Measurements from ENCODE around the gene PUM2. TPM values are rescaled to one million over a fixed set of nuclear protein-coding genes. Genes with fewer than 3 reads are reported as not detected.

PUM2 gene
- total and polyA plus RNA-seq, 2 of the 13 experiments (the other 11 are each of a cell fraction or from before 2014, with no cell fraction given): 69.6 to 69.8 TPM

DNA sequence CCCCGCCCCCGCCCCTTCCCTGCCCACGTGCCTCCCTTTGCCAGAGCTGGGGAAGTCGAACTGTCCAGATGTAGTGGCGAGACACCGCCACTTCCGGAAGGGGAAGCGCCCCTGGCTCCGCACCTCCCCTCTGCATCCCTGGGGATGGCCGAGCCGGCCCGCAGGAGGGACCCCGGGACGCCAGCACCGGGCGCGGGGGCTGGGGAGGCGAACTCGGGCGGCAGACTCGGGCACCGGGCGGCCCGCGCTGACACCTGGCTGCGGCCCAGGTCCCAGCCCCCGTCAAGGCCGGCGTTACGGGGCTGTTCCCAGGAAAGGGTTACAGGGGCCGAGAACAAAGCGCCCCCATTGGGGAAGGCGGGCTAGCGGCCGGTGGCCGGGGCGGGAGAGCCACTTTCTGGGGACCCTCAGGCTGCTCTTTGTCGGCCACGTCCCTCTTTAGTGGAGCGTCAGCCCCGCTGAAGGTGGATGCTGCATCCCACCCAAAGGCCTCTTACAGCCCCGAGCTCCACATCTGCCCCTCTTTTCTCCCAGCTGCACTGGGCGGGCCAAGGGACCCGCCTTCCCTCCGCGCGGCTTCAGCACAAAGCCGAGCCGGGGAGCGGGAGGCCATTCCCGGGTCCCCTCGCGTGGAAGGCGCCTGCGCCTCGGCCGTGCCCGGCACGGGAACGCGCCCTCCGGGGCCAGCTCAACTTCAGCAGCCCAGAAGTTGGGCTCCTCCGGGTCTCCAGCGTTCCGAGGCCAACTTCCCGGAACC lies 127.1 kb downstream of the PUM2 start (continued):
- TF ChIP-seq, protein P1, sequence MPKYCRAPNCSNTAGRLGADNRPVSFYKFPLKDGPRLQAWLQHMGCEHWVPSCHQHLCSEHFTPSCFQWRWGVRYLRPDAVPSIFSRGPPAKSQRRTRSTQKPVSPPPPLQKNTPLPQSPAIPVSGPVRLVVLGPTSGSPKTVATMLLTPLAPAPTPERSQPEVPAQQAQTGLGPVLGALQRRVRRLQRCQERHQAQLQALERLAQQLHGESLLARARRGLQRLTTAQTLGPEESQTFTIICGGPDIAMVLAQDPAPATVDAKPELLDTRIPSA (CRISPR knock-in tag; IDR thresholded peaks at IDR 0.05; ENCODE audit: borderline replicate concordance): no peak
- peak; percentile 55 for TF ChIP-seq ZSCAN31 (CRISPR knock-in tag; IDR thresholded peaks at IDR 0.05; ENCODE audit: low read depth)
- TF ChIP-seq, protein P2, sequence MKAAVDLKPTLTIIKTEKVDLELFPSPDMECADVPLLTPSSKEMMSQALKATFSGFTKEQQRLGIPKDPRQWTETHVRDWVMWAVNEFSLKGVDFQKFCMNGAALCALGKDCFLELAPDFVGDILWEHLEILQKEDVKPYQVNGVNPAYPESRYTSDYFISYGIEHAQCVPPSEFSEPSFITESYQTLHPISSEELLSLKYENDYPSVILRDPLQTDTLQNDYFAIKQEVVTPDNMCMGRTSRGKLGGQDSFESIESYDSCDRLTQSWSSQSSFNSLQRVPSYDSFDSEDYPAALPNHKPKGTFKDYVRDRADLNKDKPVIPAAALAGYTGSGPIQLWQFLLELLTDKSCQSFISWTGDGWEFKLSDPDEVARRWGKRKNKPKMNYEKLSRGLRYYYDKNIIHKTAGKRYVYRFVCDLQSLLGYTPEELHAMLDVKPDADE (CRISPR knock-in tag; IDR thresholded peaks at IDR 0.05): no peak
- no peak for TF ChIP-seq JDP2 (CRISPR knock-in tag; IDR thresholded peaks at IDR 0.05; ENCODE audit: borderline replicate concordance)
- 0 out of 2 replicates have a peak, but pooled peaks have one; percentile 44 for TF ChIP-seq ZNF160 (CRISPR knock-in tag; IDR thresholded peaks at IDR 0.05)
- TF ChIP-seq YY1 (IDR thresholded peaks at IDR 0.05; ENCODE audit: insufficient read depth, insufficient replicate concordance, low read depth, low read length): no peak
- TF ChIP-seq POGZ (CRISPR knock-in tag; IDR thresholded peaks at IDR 0.05): no peak; the same call in 1 of the 2 replicates
- TF ChIP-seq, protein P3, sequence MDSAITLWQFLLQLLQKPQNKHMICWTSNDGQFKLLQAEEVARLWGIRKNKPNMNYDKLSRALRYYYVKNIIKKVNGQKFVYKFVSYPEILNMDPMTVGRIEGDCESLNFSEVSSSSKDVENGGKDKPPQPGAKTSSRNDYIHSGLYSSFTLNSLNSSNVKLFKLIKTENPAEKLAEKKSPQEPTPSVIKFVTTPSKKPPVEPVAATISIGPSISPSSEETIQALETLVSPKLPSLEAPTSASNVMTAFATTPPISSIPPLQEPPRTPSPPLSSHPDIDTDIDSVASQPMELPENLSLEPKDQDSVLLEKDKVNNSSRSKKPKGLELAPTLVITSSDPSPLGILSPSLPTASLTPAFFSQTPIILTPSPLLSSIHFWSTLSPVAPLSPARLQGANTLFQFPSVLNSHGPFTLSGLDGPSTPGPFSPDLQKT (CRISPR knock-in tag; IDR thresholded peaks at IDR 0.05; ENCODE audit: borderline replicate concordance): no peak
- TF ChIP-seq RFX1 (IDR thresholded peaks at IDR 0.05): no peak
- TF ChIP-seq NCOA2 (CRISPR knock-in tag; IDR thresholded peaks at IDR 0.05): no peak
- TF ChIP-seq, protein P4, sequence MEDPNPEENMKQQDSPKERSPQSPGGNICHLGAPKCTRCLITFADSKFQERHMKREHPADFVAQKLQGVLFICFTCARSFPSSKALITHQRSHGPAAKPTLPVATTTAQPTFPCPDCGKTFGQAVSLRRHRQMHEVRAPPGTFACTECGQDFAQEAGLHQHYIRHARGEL (CRISPR knock-in tag; IDR thresholded peaks at IDR 0.05): no peak
- no peak; the same call in 1 of the 2 replicates for TF ChIP-seq ZNF350 (CRISPR knock-in tag; IDR thresholded peaks at IDR 0.05; ENCODE audit: borderline replicate concordance, low read depth)
- TF ChIP-seq, protein P5, sequence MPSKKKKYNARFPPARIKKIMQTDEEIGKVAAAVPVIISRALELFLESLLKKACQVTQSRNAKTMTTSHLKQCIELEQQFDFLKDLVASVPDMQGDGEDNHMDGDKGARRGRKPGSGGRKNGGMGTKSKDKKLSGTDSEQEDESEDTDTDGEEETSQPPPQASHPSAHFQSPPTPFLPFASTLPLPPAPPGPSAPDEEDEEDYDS (CRISPR knock-in tag; IDR thresholded peaks at IDR 0.05): no peak
- TF ChIP-seq ZNF780A (CRISPR knock-in tag; IDR thresholded peaks at IDR 0.05): no peak
- peak; percentile 74 for TF ChIP-seq ELF1 (CRISPR knock-in tag; IDR thresholded peaks at IDR 0.05)
- TF ChIP-seq ZNF3 (CRISPR knock-in tag; IDR thresholded peaks at IDR 0.05): no peak
- TF ChIP-seq KLF15 (CRISPR knock-in tag; IDR thresholded peaks at IDR 0.05; ENCODE audit: borderline replicate concordance): no peak
- no peak for TF ChIP-seq ELF3 (CRISPR knock-in tag; IDR thresholded peaks at IDR 0.05)
- 0 out of 2 replicates have a peak, but pooled peaks have one; percentile 66 for TF ChIP-seq ZNF879 (CRISPR knock-in tag; IDR thresholded peaks at IDR 0.05)
- TF ChIP-seq SP4 (CRISPR knock-in tag; IDR thresholded peaks at IDR 0.05): peak; percentile 18; the same call in 1 of the 2 replicates
- TF ChIP-seq MTA1 (CRISPR knock-in tag; IDR thresholded peaks at IDR 0.05; ENCODE audit: borderline replicate concordance): no peak
- TF ChIP-seq SALL1 (CRISPR knock-in tag; IDR thresholded peaks at IDR 0.05): 0 out of 2 replicates have a peak, but pooled peaks have one; percentile 57
- TF ChIP-seq, protein P6, sequence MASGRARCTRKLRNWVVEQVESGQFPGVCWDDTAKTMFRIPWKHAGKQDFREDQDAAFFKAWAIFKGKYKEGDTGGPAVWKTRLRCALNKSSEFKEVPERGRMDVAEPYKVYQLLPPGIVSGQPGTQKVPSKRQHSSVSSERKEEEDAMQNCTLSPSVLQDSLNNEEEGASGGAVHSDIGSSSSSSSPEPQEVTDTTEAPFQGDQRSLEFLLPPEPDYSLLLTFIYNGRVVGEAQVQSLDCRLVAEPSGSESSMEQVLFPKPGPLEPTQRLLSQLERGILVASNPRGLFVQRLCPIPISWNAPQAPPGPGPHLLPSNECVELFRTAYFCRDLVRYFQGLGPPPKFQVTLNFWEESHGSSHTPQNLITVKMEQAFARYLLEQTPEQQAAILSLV (CRISPR knock-in tag; IDR thresholded peaks at IDR 0.05; ENCODE audit: borderline replicate concordance): 0 out of 2 replicates have a peak, but pooled peaks have one; percentile 13
- TF ChIP-seq KMT2B (CRISPR knock-in tag; IDR thresholded peaks at IDR 0.05): no peak
- TF ChIP-seq ZNF773 (CRISPR knock-in tag; IDR thresholded peaks at IDR 0.05; ENCODE audit: borderline replicate concordance): no peak
- no peak for TF ChIP-seq ZC3H4 (CRISPR knock-in tag; IDR thresholded peaks at IDR 0.05; ENCODE audit: borderline replicate concordance)
